HUES48 (cell line): Measurements from ENCODE around the gene AUTS2.

ENCODE experiments used
- H3K27ac ChIP-seq: one replicate; pipeline ENCODE4 v1.7.0; 2013; ENCODE audit warnings: low read depth, low read length, inconsistent platforms
- H3K27me3 ChIP-seq: 2 replicates; pipeline ENCODE4 v1.6.1; 2013; ENCODE audit warnings: mild to moderate bottlenecking, low read length; ENCODE audit not compliant: control insufficient read depth, insufficient read depth
- H3K36me3 ChIP-seq: 2 replicates; pipeline ENCODE4 v1.6.1; 2013; ENCODE audit warnings: low read length; ENCODE audit not compliant: control insufficient read depth, insufficient read depth
- H3K4me1 ChIP-seq: 2 replicates; pipeline ENCODE4 v1.6.1; 2013; ENCODE audit warnings: mild to moderate bottlenecking, low read length; ENCODE audit not compliant: control insufficient read depth, insufficient read depth
- H3K4me3 ChIP-seq: 2 replicates; pipeline ENCODE4 v1.5.1; 2013; ENCODE audit warnings: mild to moderate bottlenecking, low read depth, low read length
- H3K9ac ChIP-seq: 2 replicates; pipeline ENCODE4 v1.6.1; 2013; ENCODE audit warnings: mild to moderate bottlenecking, low read depth, low read length, moderate library complexity
- H3K9me3 ChIP-seq: 2 replicates; pipeline ENCODE4 v1.6.1; 2013; ENCODE audit warnings: low read length; ENCODE audit not compliant: control insufficient read depth, insufficient read depth

AUTS2 gene

DNA sequence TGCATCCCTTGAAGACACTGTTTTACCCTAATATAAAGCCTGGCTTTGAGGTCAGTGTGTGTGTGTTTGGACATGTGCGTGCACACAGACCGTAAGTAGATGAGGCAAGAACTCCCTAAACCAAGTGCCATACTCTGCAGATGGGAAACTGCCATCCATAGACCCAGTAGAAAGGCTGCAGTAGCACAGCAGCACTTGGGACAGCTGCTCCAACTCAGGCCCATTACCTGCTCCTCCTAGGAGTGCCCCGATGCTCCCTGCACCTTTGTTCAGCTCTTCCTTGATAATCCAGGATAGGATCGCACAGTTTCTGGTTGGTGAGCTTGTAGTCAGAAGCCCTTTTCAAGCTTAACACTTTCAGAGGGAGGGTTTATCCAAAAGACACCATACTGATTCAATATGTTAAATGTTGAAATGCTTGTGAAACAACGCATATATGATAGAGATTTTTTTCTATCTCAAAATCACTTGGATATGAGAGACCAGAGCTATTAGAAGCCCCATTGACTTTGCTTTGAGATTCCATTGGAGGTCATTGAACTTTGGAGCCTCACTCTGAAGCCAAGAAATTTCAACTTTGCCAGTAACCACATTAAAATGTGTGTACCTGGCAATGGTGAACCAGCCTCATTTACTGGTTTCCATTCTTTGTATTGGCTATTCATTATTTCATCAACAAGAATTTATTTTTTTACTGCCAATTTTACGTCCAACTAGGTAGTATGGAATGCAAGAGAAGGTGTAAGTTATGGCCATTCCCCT is 776.7 kb downstream of the AUTS2 start:
- no peaks in the 10 kb centered on the region for H3K27me3 ChIP-seq
- no peaks in the 10 kb centered on the region for H3K9me3 ChIP-seq
- no peak overlapping the region for H3K9ac ChIP-seq
- H3K36me3 ChIP-seq, result no peaks in the 10 kb centered on the region
- no peak overlapping the region for H3K27ac ChIP-seq
- no peak overlapping the region for H3K4me3 ChIP-seq
- no peaks in the 10 kb centered on the region for H3K4me1 ChIP-seq

DNA sequence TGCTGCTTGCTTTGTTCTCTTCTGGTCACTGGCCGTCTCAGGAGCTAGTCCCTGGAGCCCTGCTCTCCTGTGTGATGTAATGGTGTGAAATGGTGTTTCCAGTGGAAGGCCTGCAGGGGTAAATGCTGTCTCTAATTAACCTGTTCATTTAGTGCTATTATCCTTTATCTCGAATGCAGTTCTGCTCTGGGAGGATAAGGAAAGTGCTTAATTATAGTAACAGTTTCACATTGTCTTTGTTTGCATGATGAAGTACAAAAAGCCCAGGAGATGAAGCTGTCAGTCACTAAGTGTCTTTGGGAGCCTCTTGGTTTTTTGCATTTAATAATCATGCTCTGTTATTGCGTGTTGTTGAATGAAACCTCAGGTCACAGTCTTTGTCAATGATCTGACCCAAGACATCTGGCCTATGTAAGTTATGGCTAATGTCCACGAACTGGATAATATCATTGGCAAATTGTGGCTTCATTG is 778.3 kb downstream of the AUTS2 start:
- no peaks in the 10 kb centered on the region for H3K36me3 ChIP-seq
- H3K4me3 ChIP-seq, result no peak overlapping the region
- no peak overlapping the region for H3K9ac ChIP-seq
- H3K27me3 ChIP-seq, result no peaks in the 10 kb centered on the region
- H3K4me1 ChIP-seq, result no peaks in the 10 kb centered on the region
- H3K9me3 ChIP-seq, result no peaks in the 10 kb centered on the region
- no peak overlapping the region for H3K27ac ChIP-seq

DNA sequence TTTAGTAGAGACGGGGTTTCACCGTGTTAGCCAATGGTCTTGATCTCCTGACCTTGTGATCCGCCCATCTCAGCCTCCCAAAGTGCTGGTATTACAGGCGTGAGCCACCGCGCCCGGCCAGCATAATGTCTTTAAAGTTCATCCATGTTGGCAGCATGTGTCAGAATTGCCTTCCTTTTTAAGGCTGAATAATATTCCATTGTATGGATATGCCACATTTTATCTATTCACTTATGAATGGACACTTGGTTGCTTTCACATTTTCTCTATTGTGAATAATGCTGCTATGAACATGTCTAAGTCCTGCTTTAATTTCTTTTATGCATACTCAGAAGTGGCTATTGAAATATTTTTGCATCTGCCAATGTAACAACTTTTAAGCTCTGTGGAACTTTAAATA is 779.7 kb downstream of the AUTS2 start:
- no peak overlapping the region for H3K9ac ChIP-seq
- no peak overlapping the region for H3K27ac ChIP-seq
- no peaks in the 10 kb centered on the region for H3K27me3 ChIP-seq
- H3K4me1 ChIP-seq, result no peaks in the 10 kb centered on the region
- H3K36me3 ChIP-seq, result no peaks in the 10 kb centered on the region
- H3K9me3 ChIP-seq, result no peaks in the 10 kb centered on the region
- H3K4me3 ChIP-seq, result no peak overlapping the region

GRCh38 chr7:70379210-70379609 is 780.9 kb downstream of the AUTS2 start:
- H3K4me1 ChIP-seq, result no peaks in the 10 kb centered on the region
- no peak overlapping the region for H3K4me3 ChIP-seq

DNA sequence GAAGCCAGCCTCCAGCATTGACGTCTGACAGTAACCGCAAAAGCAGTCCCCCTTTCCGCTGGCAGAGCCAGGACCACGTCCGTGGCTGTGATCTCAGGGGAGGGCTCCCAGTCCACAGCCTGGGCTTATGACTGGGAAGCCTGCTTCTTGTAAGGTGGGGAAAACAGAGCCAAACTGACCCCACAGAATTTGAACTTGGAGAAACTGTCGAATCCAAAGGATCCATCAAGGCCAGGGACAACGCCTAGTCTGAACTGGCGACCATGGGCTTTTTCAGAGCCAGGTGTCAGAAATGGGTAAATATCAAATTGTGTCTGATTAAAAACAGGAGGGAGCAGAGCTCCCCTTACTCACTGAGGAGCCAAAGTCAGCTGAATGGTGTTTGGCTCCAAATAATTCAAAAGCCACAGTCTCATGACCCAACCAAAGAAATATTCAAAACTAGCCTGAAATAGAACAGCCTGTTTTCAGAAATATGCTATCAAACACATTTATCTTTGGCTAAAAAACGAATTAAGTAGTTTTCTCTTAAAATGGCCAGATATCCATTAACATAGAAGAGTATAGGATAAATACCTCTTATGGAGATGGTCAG is 782.2 kb downstream of the AUTS2 start:
- Histone ChIP-seq H3K4me3 (no peak overlapping the region), H3K9me3 (no peaks in the 10 kb centered on the region), H3K27me3 (no peaks in the 10 kb centered on the region), H3K27ac (no peak overlapping the region), H3K9ac (no peak overlapping the region), H3K36me3 (no peaks in the 10 kb centered on the region), H3K4me1 (no peaks in the 10 kb centered on the region)

More at GRCh38 chr7:70379210-70379609, 780.9 kb downstream of the AUTS2 start:
- no peak overlapping the region for H3K9ac ChIP-seq
- no peaks in the 10 kb centered on the region for H3K9me3 ChIP-seq
- no peak overlapping the region for H3K27ac ChIP-seq
- no peaks in the 10 kb centered on the region for H3K27me3 ChIP-seq
- H3K36me3 ChIP-seq, result no peaks in the 10 kb centered on the region

- H3K4me3 ChIP-seq, result no peak overlapping the region
These were observed 784.9 kb downstream of the AUTS2 start for GRCh38 chr7:70383066-70383782.

GRCh38 chr7:70384024-70384423 is 785.7 kb downstream of the AUTS2 start:
- H3K4me3 ChIP-seq, result no peak overlapping the region
- no peaks in the 10 kb centered on the region for H3K36me3 ChIP-seq
- H3K4me1 ChIP-seq, result no peaks in the 10 kb centered on the region
- H3K9me3 ChIP-seq, result no peaks in the 10 kb centered on the region
- H3K27me3 ChIP-seq, result no peaks in the 10 kb centered on the region
- no peak overlapping the region for H3K9ac ChIP-seq
- H3K27ac ChIP-seq, result no peak overlapping the region

More at GRCh38 chr7:70383066-70383782, 784.9 kb downstream of the AUTS2 start:
- Histone ChIP-seq H3K9me3 (no peaks in the 10 kb centered on the region), H3K4me1 (no peaks in the 10 kb centered on the region), H3K27ac (no peak overlapping the region), H3K27me3 (no peaks in the 10 kb centered on the region), H3K36me3 (no peaks in the 10 kb centered on the region), H3K9ac (no peak overlapping the region)

DNA sequence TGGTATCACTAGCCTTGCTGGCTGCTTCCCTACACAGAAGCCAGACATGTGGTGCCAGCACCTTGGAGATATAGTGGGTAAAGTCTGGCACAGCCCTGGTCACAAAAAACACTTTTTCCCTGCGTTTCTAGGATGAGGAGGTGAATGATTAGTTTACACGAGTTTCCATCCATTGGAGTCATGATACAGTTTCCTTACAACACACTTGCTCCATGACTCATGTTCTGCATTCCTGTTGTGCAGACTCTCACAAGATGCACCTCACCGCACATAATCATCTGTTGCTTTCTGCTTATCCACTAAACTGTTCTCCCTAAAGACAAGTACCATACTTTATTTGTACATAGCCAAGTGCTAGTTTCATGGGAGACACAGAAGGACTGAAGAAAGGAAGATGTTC is 786.6 kb downstream of the AUTS2 start:
- no peak overlapping the region for H3K4me3 ChIP-seq
- no peaks in the 10 kb centered on the region for H3K4me1 ChIP-seq
- H3K27ac ChIP-seq, result no peak overlapping the region
- H3K9me3 ChIP-seq, result no peaks in the 10 kb centered on the region
- H3K36me3 ChIP-seq, result no peaks in the 10 kb centered on the region
- no peaks in the 10 kb centered on the region for H3K27me3 ChIP-seq
- no peak overlapping the region for H3K9ac ChIP-seq

DNA sequence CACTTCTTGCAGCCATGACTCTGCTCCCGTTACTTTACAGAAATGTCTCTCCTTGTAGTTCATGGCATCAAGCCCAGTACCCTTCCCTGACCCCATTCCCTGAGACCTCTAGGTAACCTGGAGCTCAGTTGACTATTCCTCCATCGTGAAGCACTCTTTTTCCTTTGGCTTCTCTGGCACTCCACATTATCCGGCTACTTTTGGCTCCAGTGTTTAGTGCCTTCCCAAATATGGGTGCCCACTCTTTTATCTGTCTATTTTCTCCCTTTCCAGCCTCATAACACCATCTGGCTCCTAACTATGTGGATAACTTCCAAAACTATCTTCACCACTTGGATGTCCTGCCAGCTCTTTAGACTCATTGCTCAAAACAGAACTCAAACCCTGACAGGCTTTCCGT is 788.9 kb downstream of the AUTS2 start:
- Histone ChIP-seq H3K27me3 (no peaks in the 10 kb centered on the region), H3K4me1 (no peaks in the 10 kb centered on the region), H3K4me3 (no peak overlapping the region), H3K27ac (no peak overlapping the region), H3K36me3 (no peaks in the 10 kb centered on the region), H3K9me3 (no peaks in the 10 kb centered on the region), H3K9ac (no peak overlapping the region)

DNA sequence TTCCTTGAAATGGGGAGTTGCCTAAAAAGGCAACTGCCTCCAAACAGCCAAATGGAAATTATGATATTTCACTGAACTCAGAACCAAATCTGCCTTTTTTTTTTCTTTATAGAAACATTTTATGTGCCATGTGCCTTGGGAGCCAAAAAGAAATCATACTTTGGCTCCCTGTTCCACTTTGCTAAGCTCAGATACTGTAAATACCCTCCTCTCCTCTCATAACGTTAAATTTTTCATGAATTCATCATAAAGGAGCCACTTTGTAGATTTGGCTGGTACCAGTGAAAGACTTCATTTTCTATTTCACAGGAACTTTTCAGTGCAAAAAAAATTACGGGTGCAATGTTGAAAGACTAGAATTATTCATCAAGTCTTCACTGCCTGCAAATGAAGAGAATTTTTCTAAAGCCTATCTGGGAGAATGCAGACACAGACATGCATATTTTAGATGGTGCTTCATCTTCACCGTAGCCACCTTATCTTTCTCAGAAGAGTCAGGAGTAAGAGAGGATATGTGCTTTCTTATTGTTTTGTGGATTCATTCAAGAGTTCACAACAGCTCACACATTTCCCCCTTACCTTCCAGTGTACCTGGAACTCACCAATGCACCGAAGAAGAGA is 791.4 kb downstream of the AUTS2 start:
- Histone ChIP-seq H3K36me3 (no peaks in the 10 kb centered on the region), H3K27me3 (no peaks in the 10 kb centered on the region), H3K9me3 (no peaks in the 10 kb centered on the region), H3K4me3 (no peak overlapping the region), H3K4me1 (0 out of 2 replicates have a peak, but pooled peaks cover 3% of the 10 kb centered on the region), H3K27ac (no peak overlapping the region), H3K9ac (no peak overlapping the region)
